ENCODE data around the gene LLPH.

Gene LLPH

DNA sequence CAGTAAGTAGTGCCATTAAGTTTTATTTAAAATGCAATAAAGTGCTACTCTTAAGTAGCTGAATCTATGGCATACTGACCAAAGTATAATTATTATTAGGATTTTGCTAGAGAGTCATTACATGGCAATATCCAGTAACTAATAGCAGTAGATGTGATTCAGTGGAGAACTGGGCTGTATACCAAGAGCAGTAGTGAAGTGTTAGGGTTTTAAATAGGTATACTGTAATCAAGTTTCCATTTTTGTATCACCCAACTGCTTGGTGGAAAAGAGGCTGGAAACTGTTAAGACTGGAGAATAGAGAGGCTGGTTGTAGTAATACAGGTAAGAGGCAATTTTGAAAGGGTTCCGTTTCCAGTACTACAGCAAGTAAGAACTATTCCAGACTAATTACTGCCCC lies 13.3 kb upstream of the LLPH start:
- DNase-seq (ENCODE audit: low read depth in 1 of 2, low spot score in 1 of 2), result no peak

DNA sequence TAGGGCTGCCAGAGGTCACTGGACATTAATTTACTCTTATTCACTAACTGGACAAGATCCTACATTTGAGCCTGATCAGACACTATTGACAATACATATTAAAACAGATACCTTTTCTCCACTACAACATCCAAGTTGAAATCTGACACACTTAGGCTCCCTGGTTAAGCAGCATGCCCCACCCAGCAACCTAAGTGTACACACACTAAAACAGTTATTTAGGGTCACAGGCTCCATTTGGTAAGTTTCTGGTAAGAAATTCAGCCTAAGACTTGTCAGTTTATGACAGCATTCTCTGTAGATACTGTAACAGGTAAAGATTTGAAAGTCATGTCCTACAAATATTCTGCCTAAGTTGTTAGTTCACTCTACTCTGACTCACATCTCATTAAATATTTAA lies 12.3 kb upstream of the LLPH start:
- no peak for DNase-seq (ENCODE audit: low read depth in 1 of 2, low spot score in 1 of 2)

- no peak for DNase-seq (ENCODE audit: low read depth in 1 of 2, low spot score in 1 of 2)
Observed at GRCh38 chr12:66141299-66141698, 10.7 kb upstream of the LLPH start.

GRCh38 chr12:66140731-66141130 lies 10.2 kb upstream of the LLPH start:
- no peak for DNase-seq (ENCODE audit: low read depth in 1 of 2, low spot score in 1 of 2)

DNA sequence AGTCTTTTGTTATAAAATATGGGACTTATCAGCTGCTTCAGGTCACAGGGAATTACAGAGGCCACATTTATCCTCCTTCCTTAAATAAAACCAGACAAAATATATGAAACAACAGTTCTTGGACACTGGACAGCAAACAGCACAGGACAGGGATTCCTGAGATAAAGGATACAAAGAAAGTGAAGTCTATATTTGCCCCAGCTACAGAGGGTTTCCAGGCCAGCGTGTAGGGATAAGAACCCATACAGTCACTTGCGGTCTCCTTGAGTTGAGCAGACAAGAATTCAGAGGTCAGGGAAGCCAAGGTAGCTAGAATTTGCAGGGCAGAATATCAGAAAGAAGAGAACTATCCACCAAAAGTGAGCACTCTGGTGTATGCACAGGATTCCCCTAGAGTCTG lies 8.8 kb upstream of the LLPH start:
- no peak for DNase-seq (ENCODE audit: low read depth in 1 of 2, low spot score in 1 of 2)

GRCh38 chr12:66137937-66138336 lies 7.4 kb upstream of the LLPH start:
- DNase-seq (ENCODE audit: low read depth in 1 of 2, low spot score in 1 of 2), result no peak

DNA sequence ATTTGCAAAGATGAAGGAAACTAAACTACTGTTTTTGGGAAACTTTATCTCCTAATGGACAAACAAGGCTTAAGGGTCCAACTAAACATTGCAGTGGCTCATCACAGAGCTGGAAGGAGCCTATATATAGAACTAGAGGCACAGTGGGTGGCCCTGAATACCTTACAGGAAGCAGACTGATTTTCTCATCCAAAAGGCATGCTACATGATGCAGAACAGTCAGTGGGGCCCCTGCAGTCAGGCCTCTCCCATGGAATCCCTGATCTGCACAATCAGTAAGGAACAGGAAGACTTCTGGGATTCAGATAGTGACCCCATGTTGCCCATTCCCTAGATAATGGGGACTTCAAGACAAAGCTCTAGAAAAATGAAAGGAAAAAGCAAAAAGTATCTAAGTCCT lies 1.9 kb upstream of the LLPH start:
- no peak for DNase-seq (ENCODE audit: low read depth in 1 of 2, low spot score in 1 of 2)

- no peak for DNase-seq (ENCODE audit: low read depth in 1 of 2, low spot score in 1 of 2)
Observed at GRCh38 chr12:66131067-66131688, 628 bp upstream of the LLPH start.

GRCh38 chr12:66129934-66130266 lies 650 bp downstream of the LLPH start:
- no peak for DNase-seq (ENCODE audit: low read depth in 1 of 2, low spot score in 1 of 2)

DNA sequence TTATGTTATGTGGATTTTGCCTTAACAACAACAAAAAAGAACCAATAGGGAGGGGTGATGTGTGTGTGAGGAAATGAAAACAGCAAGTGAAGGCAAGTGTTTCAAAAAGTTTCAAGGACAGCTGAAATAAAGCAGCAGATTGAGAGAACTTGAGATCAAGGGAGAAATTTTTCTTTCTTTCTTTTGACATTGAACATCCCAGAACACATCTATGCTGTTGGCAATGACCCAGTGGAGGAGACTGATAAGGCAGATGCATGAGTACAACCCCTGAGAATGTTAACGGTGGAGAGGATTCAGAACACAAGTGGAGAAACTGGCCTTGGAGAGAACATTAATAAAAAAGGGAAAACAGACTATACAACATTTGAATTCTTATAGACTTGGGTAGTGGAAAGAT lies 2.9 kb downstream of the LLPH start:
- DNase-seq (ENCODE audit: low read depth in 1 of 2, low spot score in 1 of 2), result no peak

DNA sequence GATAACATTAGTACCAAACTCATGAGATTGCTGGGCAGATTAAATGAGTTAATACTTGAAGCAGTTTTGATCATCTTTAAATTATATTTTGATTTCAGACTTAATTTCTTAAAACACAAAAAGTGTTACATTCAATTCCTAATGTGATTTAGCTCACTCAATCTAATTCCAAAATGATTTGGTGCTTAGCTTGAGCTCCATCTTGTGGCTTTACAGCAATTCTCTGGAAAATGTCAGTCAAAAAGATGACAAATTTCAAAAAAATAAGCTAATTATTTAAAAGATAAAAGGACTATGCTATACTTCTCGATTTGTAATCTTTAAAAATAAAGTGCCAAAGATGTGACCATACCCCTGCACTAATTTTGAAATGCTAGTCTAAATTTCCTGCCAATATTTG lies 10.1 kb downstream of the LLPH start:
- DNase-seq (ENCODE audit: low read depth in 1 of 2, low spot score in 1 of 2), result no peak

GRCh38 chr12:66119870-66120241 lies 10.7 kb downstream of the LLPH start:
- DNase-seq (ENCODE audit: low read depth in 1 of 2, low spot score in 1 of 2), result no peak

GRCh38 chr12:66119229-66119869 lies 11.2 kb downstream of the LLPH start:
- no peak for DNase-seq (ENCODE audit: low read depth in 1 of 2, low spot score in 1 of 2)

DNA sequence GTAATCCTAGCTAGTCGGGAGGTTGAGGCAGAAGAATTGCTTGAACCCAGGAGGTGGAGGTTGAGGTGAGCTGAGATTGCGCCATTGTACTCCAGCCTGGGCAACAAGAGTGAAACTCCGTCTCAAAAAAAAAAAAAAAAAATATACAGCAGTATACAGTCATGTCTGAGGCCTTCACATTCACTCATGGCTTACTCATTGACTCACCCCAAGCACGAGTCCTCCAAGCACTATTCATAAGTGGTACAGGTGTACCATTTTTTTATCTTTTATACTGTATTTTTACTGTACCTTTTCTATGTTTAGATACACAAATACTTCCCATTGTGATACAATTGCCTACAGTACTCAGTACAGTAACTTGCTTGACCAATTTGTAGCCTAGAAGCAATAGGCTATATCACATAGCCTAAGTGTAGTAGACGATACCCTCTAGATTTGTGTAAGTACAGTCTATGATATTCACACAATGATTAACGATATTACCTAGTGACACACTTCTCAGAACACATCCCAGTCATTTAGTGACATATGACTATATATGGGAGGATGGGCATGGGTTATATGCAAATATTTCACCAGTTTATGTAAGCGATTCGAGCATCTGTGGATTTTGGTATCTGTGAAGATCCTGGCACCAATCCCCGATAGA lies 12.2 kb downstream of the LLPH start:
- no peak for DNase-seq (ENCODE audit: low read depth in 1 of 2, low spot score in 1 of 2)

DNA sequence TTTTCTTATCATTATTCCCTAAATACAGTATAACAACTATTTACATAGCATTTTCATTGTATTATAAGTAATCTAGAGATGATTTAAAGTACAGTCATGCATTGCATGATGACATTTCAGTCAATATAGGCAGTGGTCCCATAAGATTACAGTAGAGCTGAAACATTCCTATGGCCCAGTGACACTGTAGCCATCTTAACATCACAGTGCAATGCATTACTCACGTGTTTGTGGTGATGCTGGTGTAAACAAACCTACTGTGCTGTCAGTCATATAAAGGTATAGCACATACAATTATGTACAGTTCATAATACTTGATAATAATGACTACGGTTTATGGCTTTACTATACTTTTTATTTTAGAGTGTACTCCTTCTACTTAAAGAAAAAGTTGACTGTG lies 13.3 kb downstream of the LLPH start:
- DNase-seq (ENCODE audit: low read depth in 1 of 2, low spot score in 1 of 2), result no peak

GRCh38 chr12:66115071-66115600 lies 15.4 kb downstream of the LLPH start:
- DNase-seq (ENCODE audit: low read depth in 1 of 2, low spot score in 1 of 2), result no peak

- no peak for DNase-seq (ENCODE audit: low read depth in 1 of 2, low spot score in 1 of 2)
Observed at GRCh38 chr12:66113471-66113870, 17.1 kb downstream of the LLPH start.

DNA sequence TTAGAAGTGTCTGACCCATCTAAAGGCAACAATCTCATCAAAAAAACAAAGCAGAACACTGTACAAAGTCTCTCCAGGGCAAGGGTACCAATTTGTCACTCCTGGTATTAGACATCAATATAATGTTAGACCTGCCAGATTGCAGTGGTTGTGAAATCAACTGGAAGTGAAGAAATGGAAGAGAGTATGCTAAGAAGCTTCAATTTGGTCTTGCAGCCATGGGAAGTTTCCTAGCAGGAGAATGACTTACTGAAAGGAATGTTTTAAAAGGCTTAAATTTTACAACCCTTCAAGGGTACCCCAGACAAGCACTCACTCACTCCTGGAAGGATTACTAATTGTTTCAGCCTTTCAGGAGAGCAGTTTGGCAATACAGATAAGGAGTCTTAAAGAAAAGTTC lies 18.9 kb downstream of the LLPH start:
- no peak for DNase-seq (ENCODE audit: low read depth in 1 of 2, low spot score in 1 of 2)

- no peak for DNase-seq (ENCODE audit: low read depth in 1 of 2, low spot score in 1 of 2)
Observed at GRCh38 chr12:66109056-66109455, 21.5 kb downstream of the LLPH start.

DNA sequence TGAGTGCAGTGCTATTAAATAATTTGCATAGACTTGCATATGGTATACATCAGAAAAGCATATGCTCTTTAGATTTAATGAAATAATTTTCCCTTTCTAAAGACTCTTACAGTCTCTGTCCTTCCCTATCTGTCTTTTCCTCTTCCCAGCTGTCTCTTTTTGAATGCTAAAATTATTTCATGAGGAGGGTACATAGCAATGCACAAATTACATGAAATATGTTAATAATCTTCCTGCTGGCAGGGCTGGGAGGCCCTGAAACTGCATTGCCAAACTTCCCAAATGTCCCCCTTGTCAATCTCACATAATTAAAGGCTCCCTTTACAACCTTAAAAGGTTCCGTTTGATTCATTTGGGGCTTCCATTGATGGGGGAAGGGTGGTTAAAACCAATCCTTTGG lies 22.2 kb downstream of the LLPH start:
- no peak for DNase-seq (ENCODE audit: low read depth in 1 of 2, low spot score in 1 of 2)

DNA sequence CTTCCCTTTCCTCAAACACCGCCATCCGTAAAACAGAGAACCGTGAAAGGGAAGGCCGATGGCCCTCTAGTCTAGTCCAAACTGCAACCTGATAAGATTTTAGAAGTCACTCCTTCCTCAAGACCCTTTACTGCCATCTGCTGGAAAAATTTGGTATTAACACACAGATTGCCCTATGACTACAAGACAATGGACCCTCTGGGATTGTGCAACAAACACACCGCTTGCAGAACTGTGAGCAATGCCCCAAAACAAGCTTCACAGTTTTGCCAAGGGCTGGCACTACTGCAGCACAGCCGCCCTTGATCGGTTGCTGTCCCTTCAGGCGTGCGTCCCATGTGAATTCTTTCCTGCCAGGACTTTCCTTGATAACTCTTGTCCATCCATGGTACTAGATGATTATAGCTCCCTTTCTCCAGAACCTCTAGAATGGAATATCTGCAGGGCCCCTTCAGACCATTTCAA lies 23.1 kb downstream of the LLPH start:
- peak in 1 of 2 donors; percentile 74 for DNase-seq (ENCODE audit: low read depth in 1 of 2, low spot score in 1 of 2)

GRCh38 chr12:66103016-66103913 lies 27.3 kb downstream of the LLPH start:
- DNase-seq (ENCODE audit: low read depth in 1 of 2, low spot score in 1 of 2), result no peak
